DMS153 (cell line): ENCODE measurements around the gene MALAT1.

Experiments
- DNase-seq: peaks from one replicate; lab custom pipeline; 2025; lab: John Stamatoyannopoulos, UW

MALAT1 gene

GRCh38 chr11:65479184-65480145, 19.4 kb upstream of the MALAT1 start:
- peak; percentile 75 for DNase-seq

GRCh38 chr11:65482306-65482850, 16.5 kb upstream of the MALAT1 start:
- no peak for DNase-seq

GRCh38 chr11:65485920-65486219, 13.0 kb upstream of the MALAT1 start:
- DNase-seq, result no peak

GRCh38 chr11:65486570-65487466, 12.0 kb upstream of the MALAT1 start:
- no peak for DNase-seq

- peak; percentile 99 for DNase-seq
Measured at GRCh38 chr11:65487467-65488272, 11.2 kb upstream of the MALAT1 start.

GRCh38 chr11:65488273-65489034, 10.4 kb upstream of the MALAT1 start:
- DNase-seq, result no peak

GRCh38 chr11:65489035-65489705, 9.7 kb upstream of the MALAT1 start:
- no peak for DNase-seq

GRCh38 chr11:65489706-65490320, 9.0 kb upstream of the MALAT1 start:
- no peak for DNase-seq

- no peak for DNase-seq
Measured at GRCh38 chr11:65491163-65491465, 7.7 kb upstream of the MALAT1 start.

GRCh38 chr11:65491614-65492386, 7.0 kb upstream of the MALAT1 start:
- peak; percentile 90 for DNase-seq

- DNase-seq, result no peak
Measured at GRCh38 chr11:65492387-65492636, 6.5 kb upstream of the MALAT1 start.

GRCh38 chr11:65492637-65493366, 6.0 kb upstream of the MALAT1 start:
- DNase-seq, result no peak

- no peak for DNase-seq
Measured at GRCh38 chr11:65493367-65494176, 5.3 kb upstream of the MALAT1 start.

- DNase-seq, result no peak
Measured at GRCh38 chr11:65496304-65497140, 2.3 kb upstream of the MALAT1 start.

GRCh38 chr11:65497141-65498041, 1.5 kb upstream of the MALAT1 start:
- DNase-seq, result peak; percentile 98

GRCh38 chr11:65498042-65498726, 661 bp upstream of the MALAT1 start:
- DNase-seq, result no peak
